DND-41 (cell line): ENCODE results near the gene RNF227.

Source experiments
- CTCF ChIP-seq: IDR thresholded peaks from 2 replicates; pipeline ENCODE4 v1.5.1; 2012; ENCODE audit warnings: borderline replicate concordance, low read length, moderate library complexity, mild to moderate bottlenecking; ENCODE audit not compliant: poor library complexity, severe bottlenecking; ENCODE audit errors: extremely low read depth
- EZH2 ChIP-seq: IDR thresholded peaks from 3 replicates; pipeline ENCODE4 v1.6.1; 2012; ENCODE audit warnings: borderline replicate concordance, low read depth, mild to moderate bottlenecking, moderate library complexity, low read length, inconsistent platforms; ENCODE audit not compliant: severe bottlenecking

- TF ChIP-seq CTCF (no peak), EZH2 (no peak)
Measured at GRCh38 chr17:7932483-7932891, 16.4 kb upstream of the RNF227 start.
